Measurements from ENCODE around the gene NPTN.

GRCh38 chr15:73596174-73596573 is 37.0 kb downstream of the NPTN start:
- TF ChIP-seq POLR2AphosphoS5 (IDR thresholded peaks at IDR 0.05; ENCODE audit: low read depth, low read length) = no peak
- no peak for TF ChIP-seq SIN3A (IDR thresholded peaks at IDR 0.05; ENCODE audit: borderline replicate concordance, insufficient read depth, low read length)
